ENCODE measurements around the gene TMEM51. TPM values are rescaled to one million over a fixed set of nuclear protein-coding genes. Genes with fewer than 3 reads are reported as not detected.

Gene TMEM51
- total RNA-seq, 2 donors from 2014 or later: not detected

DNA sequence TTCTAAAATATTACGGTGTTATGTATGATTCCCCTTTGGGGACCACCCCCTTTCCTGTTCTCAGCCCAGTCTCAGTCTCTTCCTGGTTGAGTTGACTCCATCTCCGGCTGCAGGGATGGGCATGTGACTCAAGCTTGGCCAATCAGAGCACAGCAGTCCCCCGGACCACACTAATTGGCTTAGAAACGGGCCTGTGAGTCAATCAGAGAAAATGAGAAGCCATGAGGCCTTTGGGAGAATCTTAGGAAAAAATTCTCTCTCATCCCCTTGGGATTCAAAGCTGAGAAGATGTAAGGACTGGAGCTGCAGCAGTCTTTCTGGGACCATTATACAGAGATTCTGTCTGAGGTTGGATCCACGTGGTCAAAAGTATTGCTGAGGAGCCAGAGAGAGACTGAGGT, 82.8 kb downstream of the TMEM51 start:
- no peak overlapping the region for H3K4me3 Mint-ChIP-seq
- no peaks in the 10 kb centered on the region for H3K9me3 ChIP-seq (ENCODE audit: control insufficient read depth, low read length, poor library complexity, severe bottlenecking)
- H3K27me3 Mint-ChIP-seq: peaks cover 58% of the 10 kb centered on the region
- H3K4me1 Mint-ChIP-seq: peaks cover 6% of the 10 kb centered on the region
- DNase-seq: no peak
- ATAC-seq: no peak
- no peaks in the 10 kb centered on the region for H3K36me3 Mint-ChIP-seq (ENCODE audit: low read depth)
- H3K27ac Mint-ChIP-seq: no peak overlapping the region

DNA sequence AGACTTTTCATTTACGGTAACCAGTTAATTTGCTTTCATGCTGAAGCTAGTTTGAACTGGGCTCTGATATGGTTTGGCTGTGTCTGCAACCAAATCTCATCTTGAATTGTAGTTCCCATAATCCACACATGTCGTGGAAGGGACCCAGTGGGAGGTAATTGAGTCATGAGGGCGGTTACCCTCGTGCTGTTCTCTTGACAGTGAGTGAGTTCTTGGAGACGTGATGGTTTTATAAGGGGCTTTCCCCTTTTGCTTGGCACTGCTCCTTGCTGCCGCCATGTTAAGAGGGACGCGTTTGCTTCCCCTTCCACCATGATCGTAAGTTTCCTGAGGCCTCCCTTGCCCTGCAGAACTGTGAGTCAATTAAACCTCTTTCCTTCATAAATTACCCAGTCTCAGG, 83.2 kb downstream of the TMEM51 start:
- H3K27me3 Mint-ChIP-seq: peaks cover 59% of the 10 kb centered on the region
- H3K36me3 Mint-ChIP-seq (ENCODE audit: low read depth): no peaks in the 10 kb centered on the region
- no peak for DNase-seq
- H3K27ac Mint-ChIP-seq: no peak overlapping the region
- H3K9me3 ChIP-seq (ENCODE audit: control insufficient read depth, low read length, poor library complexity, severe bottlenecking): no peaks in the 10 kb centered on the region
- peaks cover 3% of the 10 kb centered on the region for H3K4me1 Mint-ChIP-seq
- H3K4me3 Mint-ChIP-seq: no peak overlapping the region
- ATAC-seq: no peak

DNA sequence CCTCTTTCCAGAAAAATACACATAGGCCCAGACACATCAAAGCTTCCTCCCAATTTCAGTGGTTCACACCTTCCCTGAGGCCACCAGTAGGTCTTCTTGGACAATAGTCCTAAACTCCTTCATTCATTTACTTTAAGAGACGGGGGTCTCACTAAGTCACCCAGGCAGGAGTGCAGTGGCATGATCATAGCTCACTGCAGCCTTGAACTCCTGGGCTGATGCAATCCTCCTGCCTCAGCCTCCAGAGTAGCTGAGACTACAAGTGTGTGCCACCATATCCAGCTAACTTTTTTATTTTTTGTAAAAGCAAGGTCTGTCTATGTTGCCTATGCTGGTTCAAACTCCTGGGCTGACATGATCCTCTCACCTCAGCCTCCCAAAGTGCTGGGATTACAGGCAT, 85.2 kb downstream of the TMEM51 start:
- no peak for DNase-seq
- Mint-ChIP-seq H3K27me3 (peaks cover 76% of the 10 kb centered on the region), H3K36me3 (ENCODE audit: low read depth) (peaks cover 3% of the 10 kb centered on the region), H3K27ac (no peak overlapping the region), H3K4me1 (peaks cover 3% of the 10 kb centered on the region), H3K4me3 (no peak overlapping the region)
- no peak for ATAC-seq
- no peaks in the 10 kb centered on the region for H3K9me3 ChIP-seq (ENCODE audit: control insufficient read depth, low read length, poor library complexity, severe bottlenecking)

DNA sequence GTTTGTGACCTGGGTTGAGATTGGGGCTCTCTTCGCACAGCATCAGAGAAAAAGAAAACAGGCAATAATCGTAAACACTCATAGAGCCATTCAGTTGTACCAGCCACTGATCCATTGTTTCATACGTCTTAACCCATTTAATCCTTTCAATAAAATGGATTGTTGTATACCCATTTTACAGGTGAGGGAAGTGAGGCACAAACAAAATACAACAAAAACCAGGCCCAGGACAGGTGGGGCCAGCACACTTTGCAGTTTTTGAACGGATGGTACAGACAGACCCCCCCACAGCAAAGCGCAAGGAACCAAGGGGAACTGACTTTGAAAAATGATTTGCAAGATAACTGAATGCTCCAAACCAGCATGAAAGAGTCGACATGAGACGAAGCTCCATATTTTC, 89.2 kb downstream of the TMEM51 start:
- no peak for ATAC-seq
- Mint-ChIP-seq H3K36me3 (ENCODE audit: low read depth) (peaks cover 7% of the 10 kb centered on the region), H3K4me1 (peaks cover 6% of the 10 kb centered on the region), H3K27ac (no peak overlapping the region), H3K27me3 (peaks cover 83% of the 10 kb centered on the region), H3K4me3 (no peak overlapping the region)
- no peak for DNase-seq
- no peaks in the 10 kb centered on the region for H3K9me3 ChIP-seq (ENCODE audit: control insufficient read depth, low read length, poor library complexity, severe bottlenecking)

DNA sequence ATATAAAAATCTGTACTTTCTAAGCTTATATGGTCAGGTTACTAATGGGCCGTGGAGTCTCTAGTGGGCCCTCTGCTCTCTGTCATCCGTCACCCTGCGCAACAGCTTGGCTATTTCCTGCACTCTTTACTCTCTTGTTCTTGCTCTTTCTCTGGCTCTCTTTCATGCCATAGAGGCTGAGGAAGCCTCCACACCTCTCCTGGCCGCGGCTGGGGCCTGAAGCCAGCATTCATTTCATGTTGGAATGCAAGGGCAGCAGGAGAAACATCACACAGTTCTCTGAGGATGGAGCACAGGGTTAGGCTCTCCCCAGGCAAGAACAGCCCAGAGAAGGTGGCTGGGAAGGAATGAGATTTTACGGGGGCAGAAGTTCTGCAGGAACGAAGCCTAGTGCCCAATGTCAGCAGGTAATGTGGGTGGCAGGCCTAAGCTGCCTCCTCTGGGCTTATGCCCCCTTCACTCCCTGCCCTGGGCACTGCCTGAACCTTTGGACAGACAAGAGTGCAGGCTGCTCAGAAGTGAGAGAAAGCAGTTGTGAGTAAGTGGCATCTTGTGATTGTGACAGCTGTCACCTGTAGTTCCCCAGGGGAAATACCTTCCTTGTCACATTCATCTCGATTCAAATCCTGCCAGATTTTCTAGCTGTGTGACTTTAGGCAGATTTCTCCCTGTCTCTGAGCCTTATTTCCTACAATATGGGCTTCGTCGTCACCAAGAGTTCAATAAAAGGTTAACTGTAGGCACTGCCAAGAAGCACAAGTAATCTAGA, 89.9 kb downstream of the TMEM51 start:
- peaks cover 81% of the 10 kb centered on the region for H3K27me3 Mint-ChIP-seq
- no peak overlapping the region for H3K27ac Mint-ChIP-seq
- H3K4me3 Mint-ChIP-seq: no peak overlapping the region
- DNase-seq: no peak
- no peak for ATAC-seq
- H3K36me3 Mint-ChIP-seq (ENCODE audit: low read depth): peaks cover 7% of the 10 kb centered on the region
- H3K9me3 ChIP-seq (ENCODE audit: control insufficient read depth, low read length, poor library complexity, severe bottlenecking): no peaks in the 10 kb centered on the region
- peaks cover 7% of the 10 kb centered on the region for H3K4me1 Mint-ChIP-seq

DNA sequence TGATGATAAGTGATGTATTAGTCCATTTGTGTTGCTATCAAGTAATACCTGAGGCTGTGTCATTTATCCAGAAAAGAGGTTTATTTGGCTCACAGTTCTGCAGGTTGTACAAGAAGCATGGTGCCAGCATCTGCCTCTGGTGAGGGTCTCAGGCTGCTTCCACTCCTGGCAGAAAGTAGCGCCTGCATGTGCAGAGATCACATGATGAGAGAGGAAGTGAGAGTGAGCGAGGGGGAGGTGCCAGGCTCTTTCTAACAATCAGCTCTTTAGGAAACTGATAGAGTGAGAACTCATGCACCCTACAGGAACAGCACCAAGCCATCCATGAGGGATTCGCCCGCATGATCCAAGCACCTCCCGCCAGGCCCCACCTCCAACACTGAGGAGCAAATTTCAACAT, 91.3 kb downstream of the TMEM51 start:
- DNase-seq (no peak), ATAC-seq (no peak)
- H3K9me3 ChIP-seq (ENCODE audit: control insufficient read depth, low read length, poor library complexity, severe bottlenecking): no peaks in the 10 kb centered on the region
- peaks cover 81% of the 10 kb centered on the region for H3K27me3 Mint-ChIP-seq
- H3K4me1 Mint-ChIP-seq: peaks cover 12% of the 10 kb centered on the region
- peaks cover 7% of the 10 kb centered on the region for H3K36me3 Mint-ChIP-seq (ENCODE audit: low read depth)
- H3K27ac Mint-ChIP-seq: no peak overlapping the region
- H3K4me3 Mint-ChIP-seq: no peak overlapping the region

DNA sequence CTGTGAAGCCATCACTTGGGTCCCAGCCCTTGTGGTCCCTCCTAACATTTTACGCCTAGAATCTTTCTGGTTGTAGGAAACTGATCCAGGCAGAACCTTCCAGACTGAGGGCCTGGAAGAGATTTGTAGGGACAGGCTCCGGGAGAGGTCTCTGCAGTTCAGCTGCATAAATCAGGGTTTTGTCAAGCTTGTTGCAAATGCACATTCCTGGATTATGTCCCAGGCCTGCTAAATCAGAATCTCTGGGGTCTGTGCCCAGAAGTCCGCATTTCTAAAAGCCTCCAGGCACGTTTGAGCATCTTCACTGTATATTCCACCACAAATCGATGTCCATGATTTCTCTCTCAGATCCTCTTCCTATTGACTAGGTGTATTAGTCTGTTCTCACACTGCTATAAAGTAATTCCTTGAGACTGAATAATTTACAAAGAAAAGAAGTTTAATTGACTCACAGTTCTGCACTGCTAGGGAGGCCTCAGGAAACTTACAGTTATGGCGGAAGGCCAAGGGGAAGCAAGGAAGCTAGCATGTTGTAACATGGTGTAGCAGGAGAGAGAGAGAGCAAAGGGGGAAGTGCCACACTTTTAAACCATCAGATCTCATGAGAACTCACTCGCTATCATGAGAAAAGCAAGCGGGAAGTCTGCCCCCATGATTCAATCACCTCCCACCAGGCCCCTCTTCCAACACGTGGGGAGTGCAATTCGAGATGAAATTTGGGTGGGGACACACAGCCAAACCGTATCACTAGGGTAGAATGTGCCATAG, 92.2 kb downstream of the TMEM51 start:
- ATAC-seq (no peak), DNase-seq (no peak)
- H3K36me3 Mint-ChIP-seq (ENCODE audit: low read depth): peaks cover 7% of the 10 kb centered on the region
- H3K27me3 Mint-ChIP-seq: peaks cover 77% of the 10 kb centered on the region
- peak overlapping the region; percentile 49 for H3K4me3 Mint-ChIP-seq
- no peaks in the 10 kb centered on the region for H3K9me3 ChIP-seq (ENCODE audit: control insufficient read depth, low read length, poor library complexity, severe bottlenecking)
- no peak overlapping the region for H3K27ac Mint-ChIP-seq
- peaks cover 12% of the 10 kb centered on the region for H3K4me1 Mint-ChIP-seq

DNA sequence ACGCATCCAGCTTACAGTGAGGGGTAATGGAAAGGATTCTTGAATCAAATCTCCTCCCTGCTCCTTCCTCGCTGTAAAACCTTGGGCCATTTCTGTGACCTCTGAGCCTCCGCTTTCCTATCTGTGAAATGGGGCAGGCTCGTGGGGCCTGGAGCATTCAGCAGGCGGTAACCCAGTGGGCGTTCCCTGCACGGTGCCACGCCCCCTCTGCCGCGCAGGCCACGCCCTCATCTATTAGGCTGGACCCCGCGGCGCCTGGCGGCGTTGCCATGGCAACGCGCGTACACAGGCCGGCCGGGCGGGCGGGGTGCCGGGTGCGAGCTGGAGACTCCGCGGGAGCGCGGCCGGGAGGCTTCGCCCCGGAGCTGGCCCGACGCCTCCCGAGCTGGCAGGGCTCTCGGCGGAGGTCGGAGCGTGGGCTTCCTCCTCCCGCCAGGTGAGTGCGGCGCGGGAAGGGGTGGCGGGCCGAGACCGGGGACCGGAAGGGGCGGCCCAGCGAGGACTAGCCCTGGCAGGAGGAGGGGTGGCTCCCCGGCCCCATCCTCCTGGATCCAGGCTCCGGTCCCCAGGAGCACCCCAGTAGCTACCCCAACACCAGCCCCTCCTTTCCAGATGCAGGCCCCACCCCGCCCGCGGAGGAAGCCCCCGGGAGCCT, 93.5 kb downstream of the TMEM51 start, which contains the start of gene FHAD1:
FHAD1 (plus strand) TSS at position 264 of the 655 bp plus-strand sequence. CDS start 4,562 bp downstream, outside the sequence.
- ATAC-seq (peak; percentile 35), DNase-seq (peak in 1 of 3 donors; percentile 19)
- Mint-ChIP-seq H3K4me3 (peak within 1 kb of the TSS; percentile 80), H3K4me1 (peaks cover 12% of the 10 kb centered on the region), H3K36me3 (ENCODE audit: low read depth) (peaks cover 7% of the 10 kb centered on the region), H3K27me3 (peaks cover 75% of the 10 kb centered on the region), H3K27ac (no peak within 1 kb of the TSS)
- H3K9me3 ChIP-seq (ENCODE audit: control insufficient read depth, low read length, poor library complexity, severe bottlenecking): no peaks in the 10 kb centered on the region

DNA sequence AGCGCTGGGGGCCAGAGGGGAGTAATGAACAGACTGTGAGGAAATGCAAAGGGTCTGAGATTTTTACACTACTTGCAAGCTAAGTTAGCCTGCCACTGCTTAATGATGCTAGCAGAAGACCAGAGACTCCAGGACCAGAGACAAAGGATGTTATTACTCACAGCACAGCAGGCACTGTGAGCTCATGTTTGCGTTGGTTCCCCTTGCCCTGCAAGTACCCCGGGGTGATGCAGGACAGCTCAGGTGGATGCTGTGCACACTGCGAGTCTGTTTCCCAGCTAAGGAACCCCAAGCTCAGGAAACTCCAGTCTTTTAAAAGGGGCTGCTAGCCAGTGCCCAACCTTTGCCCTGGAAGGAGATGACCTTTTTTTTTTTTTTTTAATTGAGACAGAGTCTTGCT, 94.7 kb downstream of the TMEM51 start:
- ATAC-seq (no peak), DNase-seq (no peak)
- H3K4me1 Mint-ChIP-seq: peaks cover 19% of the 10 kb centered on the region
- peak overlapping the region; percentile 17 for H3K27ac Mint-ChIP-seq
- H3K36me3 Mint-ChIP-seq (ENCODE audit: low read depth): peaks cover 6% of the 10 kb centered on the region
- peak overlapping the region; percentile 80 for H3K4me3 Mint-ChIP-seq
- H3K27me3 Mint-ChIP-seq: peaks cover 69% of the 10 kb centered on the region
- no peaks in the 10 kb centered on the region for H3K9me3 ChIP-seq (ENCODE audit: control insufficient read depth, low read length, poor library complexity, severe bottlenecking)

DNA sequence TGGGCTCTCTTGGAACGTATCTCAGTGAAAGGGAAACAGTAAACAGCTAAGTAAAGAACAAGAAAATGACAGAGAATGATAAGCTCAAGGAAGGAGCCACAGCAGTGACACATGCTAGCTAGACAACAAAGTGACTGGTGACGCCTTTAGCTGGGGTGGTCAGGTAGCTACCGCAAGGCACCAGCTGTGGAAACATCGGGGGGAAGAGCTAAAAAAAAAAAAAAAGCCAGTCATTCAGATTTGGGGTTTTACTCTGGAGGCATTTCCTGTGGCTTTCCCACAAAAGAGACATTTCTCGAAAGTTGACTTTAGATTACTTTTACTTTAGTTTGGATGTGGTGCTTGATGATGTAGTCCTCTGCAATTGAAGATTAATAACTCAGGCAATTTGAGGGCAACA, 95.5 kb downstream of the TMEM51 start:
- Mint-ChIP-seq H3K4me3 (peak overlapping the region; percentile 52), H3K27me3 (peaks cover 62% of the 10 kb centered on the region), H3K27ac (peak overlapping the region; percentile 17), H3K36me3 (ENCODE audit: low read depth) (peaks cover 4% of the 10 kb centered on the region), H3K4me1 (peaks cover 21% of the 10 kb centered on the region)
- H3K9me3 ChIP-seq (ENCODE audit: control insufficient read depth, low read length, poor library complexity, severe bottlenecking): no peaks in the 10 kb centered on the region
- ATAC-seq: peak; percentile 87
- DNase-seq: no peak

DNA sequence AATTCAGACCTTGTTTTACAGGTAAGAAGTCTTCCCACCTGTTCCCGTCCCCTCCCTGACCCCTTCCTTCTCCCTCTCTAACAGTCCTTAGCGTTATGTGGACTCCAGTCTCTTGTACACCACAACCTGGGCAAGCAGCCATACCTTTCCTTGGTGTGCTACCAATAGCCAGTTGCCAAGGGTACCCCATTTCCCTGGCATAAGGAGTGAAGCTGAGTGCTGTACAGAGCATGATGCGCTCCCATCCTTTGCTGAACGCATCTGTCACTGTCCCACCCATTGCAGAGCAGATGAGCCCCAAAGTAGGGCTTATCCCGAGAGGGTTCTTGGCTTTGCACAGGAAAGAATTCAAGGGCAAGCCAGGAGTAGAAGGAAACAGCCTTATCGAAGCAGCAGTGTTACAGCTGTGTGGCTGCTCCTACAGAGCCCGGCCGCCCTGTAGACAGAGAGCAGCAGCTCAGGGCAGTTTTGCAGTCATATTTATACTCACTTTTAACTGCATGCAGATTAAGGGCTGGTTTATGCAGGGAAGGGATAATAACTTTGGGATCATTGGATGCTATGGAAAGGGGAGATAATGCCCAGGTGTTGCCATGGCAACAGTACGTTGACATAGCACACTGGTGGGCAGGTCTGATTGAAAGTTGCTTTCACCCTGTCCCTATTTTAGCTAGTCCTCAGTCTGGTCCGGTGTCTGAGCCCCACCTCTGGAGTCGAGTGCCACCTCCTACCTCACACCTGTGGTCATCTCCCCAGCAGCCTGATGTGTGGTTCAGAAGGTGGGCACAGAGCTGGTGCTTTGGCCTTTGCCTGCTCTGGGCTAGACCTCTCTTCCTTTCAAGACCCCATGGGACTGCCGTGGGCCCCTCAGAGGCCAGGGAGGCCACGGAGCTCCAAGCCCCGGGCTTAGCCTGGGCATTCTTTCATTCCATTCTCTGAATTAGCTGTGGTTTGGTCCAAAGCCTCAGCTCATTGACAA, 98.6 kb downstream of the TMEM51 start:
- no peak for DNase-seq
- ATAC-seq: no peak
- Mint-ChIP-seq H3K4me3 (no peak overlapping the region), H3K27ac (no peak overlapping the region), H3K27me3 (peaks cover 33% of the 10 kb centered on the region), H3K36me3 (ENCODE audit: low read depth) (no peaks in the 10 kb centered on the region), H3K4me1 (peaks cover 17% of the 10 kb centered on the region)
- no peaks in the 10 kb centered on the region for H3K9me3 ChIP-seq (ENCODE audit: control insufficient read depth, low read length, poor library complexity, severe bottlenecking)

DNA sequence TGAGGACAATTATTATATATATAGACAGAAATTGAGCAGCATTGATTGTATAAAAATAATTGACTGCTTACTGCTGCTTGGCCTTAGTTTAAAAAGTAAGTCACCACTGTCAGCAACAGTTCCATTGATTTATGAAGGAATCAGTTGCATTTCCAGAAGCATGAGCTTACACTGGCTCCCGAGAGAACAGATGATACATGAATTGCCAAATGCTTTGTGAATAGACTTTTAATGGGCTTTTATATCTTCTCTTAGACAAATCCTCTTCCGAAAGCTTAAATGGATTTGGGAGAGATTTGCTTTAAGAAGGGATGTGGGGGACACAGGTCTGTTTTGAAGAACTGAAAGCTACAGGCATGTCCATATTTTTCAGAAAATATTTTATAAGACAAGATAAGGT, 101.0 kb downstream of the TMEM51 start:
- H3K4me3 Mint-ChIP-seq: no peak overlapping the region
- peaks cover 27% of the 10 kb centered on the region for H3K27me3 Mint-ChIP-seq
- ATAC-seq: no peak
- H3K4me1 Mint-ChIP-seq: peaks cover 9% of the 10 kb centered on the region
- no peak overlapping the region for H3K27ac Mint-ChIP-seq
- no peaks in the 10 kb centered on the region for H3K9me3 ChIP-seq (ENCODE audit: control insufficient read depth, low read length, poor library complexity, severe bottlenecking)
- no peak for DNase-seq
- no peaks in the 10 kb centered on the region for H3K36me3 Mint-ChIP-seq (ENCODE audit: low read depth)
